GM13977 (cell line): Measurements from ENCODE around the gene DDX1.

Experiments used
- DNase-seq: peaks from one replicate; pipeline ENCODE4 v3.0.0; 2012; ENCODE audit warnings: low spot score
- CTCF ChIP-seq: IDR thresholded peaks from 2 replicates; pipeline ENCODE4 v1.5.1; 2012; ENCODE audit warnings: mild to moderate bottlenecking, control low read depth; ENCODE audit not compliant: insufficient read depth; ENCODE audit errors: extremely low read depth, missing control alignments
- in situ Hi-C: fragments of 300-500 bp; cut with MboI; formaldehyde crosslinking; loops from one replicate; pipeline ENCODE4 v1.12.0; 2022; ENCODE audit warnings: low sequenced_read_pairs, low pct_unique_long_range_greater_than_20kb, mixed read lengths, inconsistent platforms; ENCODE audit not compliant: unreplicated experiment

DDX1 gene

DNA sequence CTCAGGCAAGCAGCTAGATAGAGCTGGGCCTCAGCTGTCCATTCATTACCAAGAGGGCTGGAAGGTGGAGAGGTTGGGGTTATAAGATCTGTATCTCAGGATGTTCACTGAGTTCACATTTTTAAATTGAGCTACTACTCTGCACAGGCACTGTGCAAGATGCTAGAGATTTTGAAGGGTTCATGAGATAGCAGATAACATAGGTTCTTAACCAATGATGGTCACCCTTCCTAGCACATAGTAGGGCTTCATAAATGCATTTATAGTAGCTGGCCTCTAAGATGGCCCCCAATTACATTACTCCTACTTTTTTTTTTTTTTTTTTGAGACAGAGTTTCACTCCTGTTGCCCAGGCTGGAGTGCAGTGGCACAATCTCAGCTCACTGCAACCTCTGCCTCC, 79.7 kb downstream of the DDX1 start:
- no peak for TF ChIP-seq CTCF
- in situ Hi-C loops = no loop called here
- no peak for DNase-seq

GRCh38 chr2:15671842-15672815, 80.5 kb downstream of the DDX1 start:
- in situ Hi-C loops = no loop called here

DNA sequence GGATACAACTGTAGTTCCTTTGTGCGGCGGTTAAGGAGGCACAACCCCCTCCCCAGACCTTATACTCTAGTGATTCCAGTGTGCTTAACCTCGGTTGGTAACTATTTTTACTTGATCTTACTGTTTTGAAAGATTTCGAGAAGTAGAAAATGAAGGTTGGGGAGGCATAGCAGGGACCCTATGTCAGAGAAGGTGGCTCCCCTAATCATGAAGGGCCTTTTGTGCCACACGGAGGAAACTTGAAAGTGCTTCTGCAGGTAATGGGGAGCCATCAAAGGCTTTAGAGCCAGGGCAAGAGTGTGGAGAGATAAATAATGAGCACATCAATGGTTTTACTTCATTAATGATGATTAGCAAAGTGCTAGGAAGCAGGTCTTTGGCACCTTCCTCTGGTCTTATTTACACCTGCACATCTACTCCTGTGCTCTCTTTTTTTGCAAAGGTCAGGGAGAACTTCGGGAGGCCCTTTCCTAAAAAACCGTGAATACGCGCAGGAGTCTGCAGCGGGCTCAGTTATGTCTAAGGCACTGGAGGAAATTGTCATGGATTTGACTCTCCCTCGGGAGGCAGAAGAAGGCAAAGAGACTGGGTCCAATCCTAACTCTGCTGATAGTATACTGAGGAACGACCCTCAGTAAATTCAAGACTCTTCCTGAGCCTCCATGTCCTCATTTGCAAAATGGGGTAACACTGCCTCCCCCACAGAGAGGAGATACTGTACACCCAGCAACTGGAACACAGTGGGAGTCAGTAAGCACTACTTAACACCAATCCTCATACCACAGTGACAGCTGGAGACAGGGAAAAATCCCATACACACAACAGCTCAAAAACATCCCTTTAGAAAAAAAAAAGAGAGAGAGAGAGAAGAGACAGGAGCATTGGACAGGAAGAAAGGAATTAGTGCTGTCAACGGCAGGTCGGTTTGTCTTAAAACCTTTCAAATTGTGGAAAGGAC, 81.6 kb downstream of the DDX1 start:
- in situ Hi-C loops = no loop called here
- DNase-seq = no peak
- TF ChIP-seq CTCF = no peak

More at GRCh38 chr2:15671842-15672815, 80.5 kb downstream of the DDX1 start:
- TF ChIP-seq CTCF = no peak
- DNase-seq = no peak

- DNase-seq = no peak
- TF ChIP-seq CTCF = no peak
- in situ Hi-C loops = no loop called here
Observed at GRCh38 chr2:15673919-15674636, 82.4 kb downstream of the DDX1 start.

DNA sequence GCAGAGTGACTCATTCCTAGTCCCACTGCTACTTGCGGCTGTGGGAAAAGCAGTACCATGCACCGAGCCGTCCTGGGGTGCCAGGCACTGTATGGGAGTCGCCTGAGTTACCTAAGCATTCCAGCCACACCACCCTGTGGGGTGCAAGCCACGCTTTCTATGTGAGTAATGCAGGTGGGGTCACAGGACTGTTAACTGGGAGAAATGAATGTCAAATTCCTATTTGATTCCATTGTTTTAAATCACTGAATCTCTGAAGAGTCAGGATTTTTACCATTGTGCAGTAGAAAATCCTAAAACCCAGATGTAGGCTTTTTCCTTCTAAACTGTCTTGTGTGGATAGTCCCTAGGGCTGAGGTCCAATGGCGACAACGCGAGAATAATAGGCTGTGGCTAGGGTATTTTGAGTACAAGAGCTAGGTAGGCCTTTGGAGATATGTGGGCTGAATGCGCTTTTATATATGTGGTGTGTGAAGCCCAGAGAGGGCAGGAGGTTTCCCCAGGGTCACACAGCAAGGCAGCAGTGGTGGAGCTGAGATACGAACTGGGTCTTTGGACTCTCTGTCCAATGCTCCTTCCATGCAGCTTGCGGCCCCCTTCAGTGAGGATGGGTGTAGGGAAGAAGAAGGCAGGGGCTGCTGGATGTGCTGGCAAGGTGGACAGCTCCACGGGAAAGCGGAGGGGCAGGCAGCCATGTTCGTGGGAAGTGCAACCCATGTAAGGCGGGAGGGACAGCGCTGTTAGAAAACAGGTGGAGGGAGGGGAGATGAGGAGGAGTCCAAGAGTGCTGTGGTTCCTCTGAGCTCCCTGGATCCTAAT, 83.2 kb downstream of the DDX1 start:
- TF ChIP-seq CTCF = no peak
- in situ Hi-C loops = no loop called here
- DNase-seq = no peak
